Measurements from ENCODE around the gene KLHL12. TPM values are rescaled to one million over a fixed set of nuclear protein-coding genes. Genes with fewer than 3 reads are reported as not detected.

The KLHL12 gene
- total and polyA plus RNA-seq, 4 donors = 12.4 to 25.6 (median 22.5) TPM

GRCh38 chr1:202852163-202852904 lies 74.7 kb downstream of the KLHL12 start:
- peak; percentile 3 for TF ChIP-seq CTCF (IDR thresholded peaks at IDR 0.05; ENCODE audit: control extremely low read depth, extremely low read depth)
- Histone ChIP-seq H3K27ac (ENCODE audit: low read depth in 1 of 2, low read length in 1 of 2) (no peak overlapping the region), H3K36me3 (ENCODE audit: control insufficient read depth in 4 of 4, insufficient read depth in 4 of 4, low read length in 4 of 4) (no peaks in the 10 kb centered on the region), H3K4me3 (no peak overlapping the region), H3K9me3 (ENCODE audit: control insufficient read depth in 4 of 4, insufficient read depth in 3 of 4, low read length in 3 of 4) (peaks cover 0 to 2% (median 0%) of the 10 kb centered on the region in 4 donors), H3K27me3 (ENCODE audit: control insufficient read depth in 3 of 3, insufficient read depth in 3 of 3, low read length in 2 of 3) (no peaks in the 10 kb centered on the region), H3K4me1 (ENCODE audit: control insufficient read depth in 5 of 5, insufficient read depth in 5 of 5, low read length in 5 of 5) (no peaks in the 10 kb centered on the region), H3K9ac (ENCODE audit: insufficient read depth in 1 of 2, low read length in 2 of 2) (no peak overlapping the region)
- DNase-seq (peak; percentile 14 to 37 (median 29)), ATAC-seq (ENCODE audit: insufficient read depth, low FRiP score) (no peak)
- WGBS, 2 donors = 64% methylated on average over 15 of the region's 15 CpGs

- H3K9me3 ChIP-seq (ENCODE audit: control insufficient read depth in 4 of 4, insufficient read depth in 3 of 4, low read length in 3 of 4) = peaks cover 0 to 2% (median 0%) of the 10 kb centered on the region in 4 donors
- H3K4me3 ChIP-seq = no peak overlapping the region
- H3K36me3 ChIP-seq (ENCODE audit: control insufficient read depth in 4 of 4, insufficient read depth in 4 of 4, low read length in 4 of 4) = no peaks in the 10 kb centered on the region
- no peak overlapping the region for H3K27ac ChIP-seq (ENCODE audit: low read depth in 1 of 2, low read length in 1 of 2)
- WGBS, 2 donors = 84 to 88% methylated on average over 7 of the region's 7 CpGs
- no peak for DNase-seq
- no peaks in the 10 kb centered on the region for H3K27me3 ChIP-seq (ENCODE audit: control insufficient read depth in 3 of 3, insufficient read depth in 3 of 3, low read length in 2 of 3)
- ATAC-seq (ENCODE audit: insufficient read depth, low FRiP score) = no peak
- TF ChIP-seq CTCF (IDR thresholded peaks at IDR 0.05; ENCODE audit: control extremely low read depth, extremely low read depth) = no peak
- no peak overlapping the region for H3K9ac ChIP-seq (ENCODE audit: insufficient read depth in 1 of 2, low read length in 2 of 2)
- H3K4me1 ChIP-seq (ENCODE audit: control insufficient read depth in 5 of 5, insufficient read depth in 5 of 5, low read length in 5 of 5) = no peaks in the 10 kb centered on the region
Measured at GRCh38 chr1:202850593-202851362, 76.3 kb downstream of the KLHL12 start.

- no peak for TF ChIP-seq CTCF (IDR thresholded peaks at IDR 0.05; ENCODE audit: control extremely low read depth, extremely low read depth)
- DNase-seq (no peak), ATAC-seq (ENCODE audit: insufficient read depth, low FRiP score) (no peak)
- 59 to 61% methylated on average over 2 of the region's 2 CpGs for WGBS, 2 donors
- Histone ChIP-seq H3K9ac (ENCODE audit: insufficient read depth in 1 of 2, low read length in 2 of 2) (no peak overlapping the region), H3K36me3 (ENCODE audit: control insufficient read depth in 4 of 4, insufficient read depth in 4 of 4, low read length in 4 of 4) (no peaks in the 10 kb centered on the region), H3K9me3 (ENCODE audit: control insufficient read depth in 4 of 4, insufficient read depth in 3 of 4, low read length in 3 of 4) (no peaks in the 10 kb centered on the region), H3K4me3 (no peak overlapping the region), H3K27ac (ENCODE audit: low read depth in 1 of 2, low read length in 1 of 2) (no peak overlapping the region), H3K27me3 (ENCODE audit: control insufficient read depth in 3 of 3, insufficient read depth in 3 of 3, low read length in 2 of 3) (no peaks in the 10 kb centered on the region), H3K4me1 (ENCODE audit: control insufficient read depth in 5 of 5, insufficient read depth in 5 of 5, low read length in 5 of 5) (no peaks in the 10 kb centered on the region)
Measured at GRCh38 chr1:202848191-202848542, 78.9 kb downstream of the KLHL12 start.
